Ovary (tissue), 9 donors: ENCODE measurements around the gene TMEM117. TPM values are rescaled to one million over a fixed set of nuclear protein-coding genes. Genes with fewer than 3 reads are reported as not detected.

Experiments used
- DNase-seq, 5 donors: peaks; one replicate each; pipeline ENCODE4 v3.0.0-alpha.2; 2019 to 2020
- H3K27ac ChIP-seq, 2 donors: fragments of 200-600 bp; one replicate each; pipeline versions ENCODE4 v1.5.1 to v1.8.0; 2019 to 2022
- H3K27me3 ChIP-seq: fragments of 200-600 bp; one replicate; pipeline ENCODE4 v1.8.0; 2022
- H3K36me3 ChIP-seq: fragments of 200-600 bp; sonication (generic); one replicate; pipeline ENCODE4 v1.5.1; 2019
- H3K4me1 ChIP-seq: one replicate; pipeline ENCODE4 v1.8.1; 2013; ENCODE audit warnings: mild to moderate bottlenecking, moderate library complexity; ENCODE audit not compliant: insufficient read depth
- H3K4me3 ChIP-seq: fragments of 200-600 bp; sonication (generic); one replicate; pipeline ENCODE4 v1.5.1; 2017
- H3K9me3 ChIP-seq, 2 donors: fragments of 200-600 bp in 1 of 2; sonication (generic) in 1 of 2; one replicate each; pipeline versions ENCODE4 v1.5.1 to v1.8.1; 2013 to 2019; ENCODE audit warnings: mild to moderate bottlenecking in 1 of 2, moderate library complexity in 1 of 2
- EP300 ChIP-seq: sonication (generic); formaldehyde crosslinking; IDR thresholded peaks from one replicate; pipeline ENCODE4 v1.6.1; 2017; ENCODE audit warnings: antibody characterized with exemption
- POLR2A ChIP-seq: fragments of 450-650 bp; IDR thresholded peaks from one replicate; pipeline ENCODE4 v1.6.1; 2017; ENCODE audit warnings: antibody characterized with exemption, mild to moderate bottlenecking, moderate library complexity
- WGBS, 3 donors: extraction: QIAGEN DNeasy Blood & Tissue Kit in 1 of 3; methylation state at CpG; one replicate each; pipeline versions ENCODE4 v1.1.5 to v1.1.7; 2013 to 2017; 5-methylcytosine and 5-hydroxymethylcytosine counted together
- intact Hi-C, 4 donors: fragments of 100-400 bp; cut with DNase I; formaldehyde crosslinking; loops; one replicate each; pipeline versions ENCODE4 v1.11.0 to v1.15.1; 2022 to 2023
- polyA plus RNA-seq, 2 donors: library from polyadenylated mRNA; stranded (reverse); fragments of 200-250 nt in 1 of 2; fragments of 350-450 nt in 1 of 2; fragmentation: Illumina TruSeq in 1 of 2; extraction: RNeasy Lipid Tissue Mini Kit (QIAGEN cat#74804) in 1 of 2; gene quantifications; one replicate each; pipeline ENCODE4 v1.2.3, GENCODE V29; 2013 to 2014
- total RNA-seq, 7 donors: library from RNA; depleted of rRNA in 2 of 7; stranded (reverse); fragments of >200 nt in 2 of 7; fragmentation: NEBNext Ultra II Directional in 3 of 7; extraction: Animal tissue kit (Norgen Biotek cat#: 25700) in 3 of 7; gene quantifications; one replicate each; pipeline versions ENCODE4 v1.1.0 to v1.2.4, GENCODE V29; 2016 to 2023
- TF ChIP-seq, protein P1 (sequence below), 3 donors: fragments of 450-650 bp in 2 of 3; fragments of 200-600 bp in 1 of 3; IDR thresholded peaks; one replicate each; pipeline versions ENCODE4 v1.5.1 to v1.8.0; 2016 to 2022; ENCODE audit warnings: antibody characterized with exemption in 3 of 3, mild to moderate bottlenecking in 1 of 3
- donor health status: DM: no; HTN: no; CAD: no; lungs with moderate emphysema.
- donor health status: DM: no; HTN: no; CAD: no.
- donor health status: Bipolar disorder and iron deficiency.
- donor health status: DM: yes; HTN: yes; CAD: no.
- donor health status: DM: no; HTN: no; CAD: no.
- donor health status: DM: yes; HTN: yes; CAD: no.

TMEM117 gene
- total and polyA plus RNA-seq, 9 donors, result 3.5 to 19.3 (median 6.3) TPM

GRCh38 chr12:44224399-44225148 lies 388.7 kb downstream of the TMEM117 start:
- Histone ChIP-seq H3K36me3 (no peaks in the 10 kb centered on the region), H3K27me3 (no peaks in the 10 kb centered on the region), H3K27ac (no peak overlapping the region), H3K4me3 (no peak overlapping the region), H3K4me1 (peaks cover 6% of the 10 kb centered on the region), H3K9me3 (no peaks in the 10 kb centered on the region)
- intact Hi-C loops, result loop anchor here in 1 of 4 donors (5.0 kb wide), 1 partner anchor 912 kb away; no protein-coding TSS in a partner anchor
- WGBS, 3 donors, result 79 to 86% (median 84%) methylated on average over 4 of the region's 4 CpGs
- no peak for DNase-seq
- TF ChIP-seq EP300 (no peak), POLR2A (no peak)
- TF ChIP-seq, protein P1, sequence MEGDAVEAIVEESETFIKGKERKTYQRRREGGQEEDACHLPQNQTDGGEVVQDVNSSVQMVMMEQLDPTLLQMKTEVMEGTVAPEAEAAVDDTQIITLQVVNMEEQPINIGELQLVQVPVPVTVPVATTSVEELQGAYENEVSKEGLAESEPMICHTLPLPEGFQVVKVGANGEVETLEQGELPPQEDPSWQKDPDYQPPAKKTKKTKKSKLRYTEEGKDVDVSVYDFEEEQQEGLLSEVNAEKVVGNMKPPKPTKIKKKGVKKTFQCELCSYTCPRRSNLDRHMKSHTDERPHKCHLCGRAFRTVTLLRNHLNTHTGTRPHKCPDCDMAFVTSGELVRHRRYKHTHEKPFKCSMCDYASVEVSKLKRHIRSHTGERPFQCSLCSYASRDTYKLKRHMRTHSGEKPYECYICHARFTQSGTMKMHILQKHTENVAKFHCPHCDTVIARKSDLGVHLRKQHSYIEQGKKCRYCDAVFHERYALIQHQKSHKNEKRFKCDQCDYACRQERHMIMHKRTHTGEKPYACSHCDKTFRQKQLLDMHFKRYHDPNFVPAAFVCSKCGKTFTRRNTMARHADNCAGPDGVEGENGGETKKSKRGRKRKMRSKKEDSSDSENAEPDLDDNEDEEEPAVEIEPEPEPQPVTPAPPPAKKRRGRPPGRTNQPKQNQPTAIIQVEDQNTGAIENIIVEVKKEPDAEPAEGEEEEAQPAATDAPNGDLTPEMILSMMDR (IDR thresholded peaks at IDR 0.05), result no peak

DNA sequence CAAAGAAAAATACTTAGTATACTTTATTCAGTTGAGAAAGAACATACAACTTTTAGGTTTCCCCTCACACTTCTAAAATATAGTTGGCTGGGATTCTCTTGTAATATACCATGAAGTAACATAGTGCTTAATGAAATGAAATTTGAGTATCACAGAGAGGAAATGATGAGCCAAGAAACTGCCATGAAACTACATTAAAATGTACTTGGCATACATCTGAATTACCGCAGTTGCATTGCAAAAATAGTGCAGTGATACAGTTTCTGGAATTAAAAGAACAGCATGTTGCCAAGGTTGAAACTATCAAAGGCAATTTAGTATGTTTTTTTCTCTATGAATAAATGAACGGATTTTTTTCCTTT lies 389.2 kb downstream of the TMEM117 start:
- no peak for DNase-seq
- Histone ChIP-seq H3K9me3 (no peaks in the 10 kb centered on the region), H3K36me3 (no peaks in the 10 kb centered on the region), H3K4me3 (no peak overlapping the region), H3K27ac (no peak overlapping the region), H3K27me3 (no peaks in the 10 kb centered on the region), H3K4me1 (peaks cover 6% of the 10 kb centered on the region)
- 37 to 49% (median 44%) methylated on average over 2 of the region's 2 CpGs for WGBS, 3 donors
- intact Hi-C loops, result loop anchor here in 1 of 4 donors (5.0 kb wide), 1 partner anchor 913 kb away; no protein-coding TSS in a partner anchor
- TF ChIP-seq, protein P1 (IDR thresholded peaks at IDR 0.05), result no peak
- TF ChIP-seq EP300 (no peak), POLR2A (no peak)

GRCh38 chr12:44227616-44228015 lies 391.7 kb downstream of the TMEM117 start:
- TF ChIP-seq POLR2A (no peak), EP300 (no peak)
- TF ChIP-seq, protein P1 (IDR thresholded peaks at IDR 0.05), result no peak
- H3K27me3 ChIP-seq, result no peaks in the 10 kb centered on the region
- no peaks in the 10 kb centered on the region for H3K36me3 ChIP-seq
- intact Hi-C loops, result loop anchor here in 1 of 4 donors (5.0 kb wide), 1 partner anchor 915 kb away; no protein-coding TSS in a partner anchor
- WGBS, 3 donors, result 55 to 74% (median 61%) methylated on average over 2 of the region's 2 CpGs
- no peaks in the 10 kb centered on the region for H3K9me3 ChIP-seq
- peaks cover 6% of the 10 kb centered on the region for H3K4me1 ChIP-seq
- no peak overlapping the region for H3K4me3 ChIP-seq
- no peak for DNase-seq
- H3K27ac ChIP-seq, result no peak overlapping the region

GRCh38 chr12:44229846-44230245 lies 394.0 kb downstream of the TMEM117 start:
- TF ChIP-seq, protein P1 (IDR thresholded peaks at IDR 0.05), result no peak
- no peak for TF ChIP-seq POLR2A
- Histone ChIP-seq H3K36me3 (no peaks in the 10 kb centered on the region), H3K4me3 (no peak overlapping the region), H3K27ac (no peak overlapping the region), H3K27me3 (no peaks in the 10 kb centered on the region), H3K4me1 (no peaks in the 10 kb centered on the region), H3K9me3 (no peaks in the 10 kb centered on the region)
- DNase-seq, result no peak
- intact Hi-C loops, result loop anchor here in 1 of 4 donors (5.0 kb wide), 1 partner anchor 918 kb away; no protein-coding TSS in a partner anchor
- 74 to 84% (median 83%) methylated on average over 4 of the region's 4 CpGs for WGBS, 3 donors
